Raji (cell line): ENCODE measurements around the gene VLDLR.

Experiments used
- POLR2A ChIP-seq: IDR thresholded peaks from 2 replicates; pipeline ENCODE4 v1.6.1; 2011; ENCODE audit warnings: low read depth, low read length, control low read depth; ENCODE audit not compliant: insufficient read depth

Gene VLDLR

DNA sequence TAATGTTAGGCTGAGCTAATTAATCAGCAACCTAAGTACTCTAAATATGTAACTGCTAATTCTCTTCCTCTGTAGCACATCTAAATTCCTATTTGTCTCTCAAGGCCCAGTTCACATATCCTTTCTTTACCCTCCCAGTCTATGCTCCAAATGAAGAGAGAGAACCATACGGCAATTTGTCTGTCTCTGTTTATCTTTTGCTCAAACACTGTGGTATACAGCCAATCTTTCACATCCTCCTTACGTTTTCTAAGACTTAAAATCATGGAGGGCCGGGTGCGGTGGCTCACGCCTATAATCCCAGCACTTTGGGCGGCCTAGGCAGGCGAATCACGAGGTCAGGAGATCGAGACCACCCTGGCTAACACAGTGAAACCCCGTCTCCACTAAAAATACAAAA, 15.8 kb downstream of the VLDLR start:
- TF ChIP-seq POLR2A = no peak

DNA sequence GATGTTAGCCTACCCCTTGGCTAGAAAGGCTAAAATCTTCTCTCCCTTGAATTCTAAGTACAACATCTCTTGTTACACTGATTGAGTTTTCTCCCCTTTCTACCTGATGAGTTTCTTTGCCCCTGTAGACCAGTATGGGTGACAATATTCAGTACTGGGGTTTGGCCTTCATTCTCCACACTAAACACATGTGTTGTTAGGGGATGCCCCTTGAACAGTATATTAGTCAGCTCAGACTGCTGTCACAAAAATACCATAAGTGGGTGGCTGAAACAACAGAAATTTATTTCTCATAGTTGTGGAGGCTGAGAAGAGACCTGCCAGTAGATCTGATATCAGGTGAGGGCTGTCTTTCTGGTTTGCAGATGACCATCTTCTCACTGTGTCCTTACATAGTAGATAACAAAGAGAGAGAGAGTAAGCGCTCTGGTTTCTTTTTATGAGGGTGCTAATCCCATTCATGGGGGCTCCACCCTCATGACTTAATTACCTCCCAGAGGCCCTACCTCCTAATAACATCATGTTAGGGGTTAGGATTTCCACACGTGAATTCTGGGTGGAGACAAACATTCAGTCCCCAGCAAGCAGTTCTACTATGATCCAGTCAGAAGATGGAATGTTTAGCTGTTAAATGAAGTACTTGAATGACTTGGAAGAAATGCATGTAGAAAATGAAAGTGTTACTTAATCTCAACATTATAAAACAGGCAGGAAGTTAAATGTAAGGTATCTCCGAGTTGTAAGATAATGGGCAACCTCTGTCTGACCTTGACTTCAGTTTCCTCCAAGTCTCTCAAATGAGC, 17.5 kb downstream of the VLDLR start:
- TF ChIP-seq POLR2A = no peak

DNA sequence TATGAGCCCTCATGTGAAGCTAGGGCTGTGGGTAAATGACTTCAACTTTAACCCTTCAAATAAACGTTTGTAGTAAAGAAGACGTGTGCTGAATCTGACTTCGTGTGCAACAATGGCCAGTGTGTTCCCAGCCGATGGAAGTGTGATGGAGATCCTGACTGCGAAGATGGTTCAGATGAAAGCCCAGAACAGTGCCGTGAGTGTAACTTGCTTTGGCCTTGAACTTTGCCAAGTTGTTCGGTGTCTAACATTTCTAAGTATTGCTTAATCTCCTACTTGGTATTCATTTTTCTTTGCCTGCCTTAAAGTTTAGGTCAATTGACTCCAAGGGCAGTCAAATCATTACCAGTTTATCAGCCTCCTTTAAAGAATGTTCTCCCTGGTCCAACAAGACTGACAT, 18.2 kb downstream of the VLDLR start:
- TF ChIP-seq POLR2A = no peak

DNA sequence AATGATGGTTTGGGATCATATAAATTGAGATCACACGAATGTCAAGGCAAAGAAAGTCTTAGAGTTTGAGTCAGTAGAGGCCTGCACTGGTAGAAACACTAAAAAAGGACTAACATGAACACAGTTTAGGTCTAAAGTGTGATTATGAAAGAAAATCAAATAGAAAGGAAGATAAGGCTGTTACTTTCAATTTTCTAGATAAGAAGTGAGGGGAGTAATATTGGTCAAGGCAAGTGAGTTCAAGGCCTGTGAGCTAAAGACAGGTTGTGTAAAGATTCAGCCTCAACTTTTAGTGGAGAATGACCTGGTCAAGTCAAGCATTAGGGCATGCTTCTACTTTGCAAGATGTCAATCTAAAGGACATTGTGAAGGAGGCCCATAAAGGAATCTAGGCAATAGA, 19.0 kb downstream of the VLDLR start:
- no peak for TF ChIP-seq POLR2A

DNA sequence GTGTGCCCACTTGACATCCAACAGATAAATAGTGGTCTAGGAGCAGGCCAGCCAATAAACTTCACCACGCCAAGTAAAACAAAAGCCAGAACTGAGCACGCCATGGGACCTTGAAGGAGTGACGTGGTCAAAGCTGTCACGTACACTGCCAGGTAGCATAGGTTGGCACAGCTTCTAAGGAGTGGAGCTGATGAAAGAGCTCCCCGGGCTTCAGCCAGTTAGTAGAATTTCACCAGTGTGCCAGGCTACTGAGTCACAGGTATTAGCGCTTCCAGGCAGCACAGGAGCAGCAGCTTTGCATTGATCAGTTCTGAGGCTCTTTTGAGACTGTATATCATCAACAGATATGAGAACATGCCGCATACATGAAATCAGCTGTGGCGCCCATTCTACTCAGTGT, 19.4 kb downstream of the VLDLR start:
- TF ChIP-seq POLR2A = no peak

DNA sequence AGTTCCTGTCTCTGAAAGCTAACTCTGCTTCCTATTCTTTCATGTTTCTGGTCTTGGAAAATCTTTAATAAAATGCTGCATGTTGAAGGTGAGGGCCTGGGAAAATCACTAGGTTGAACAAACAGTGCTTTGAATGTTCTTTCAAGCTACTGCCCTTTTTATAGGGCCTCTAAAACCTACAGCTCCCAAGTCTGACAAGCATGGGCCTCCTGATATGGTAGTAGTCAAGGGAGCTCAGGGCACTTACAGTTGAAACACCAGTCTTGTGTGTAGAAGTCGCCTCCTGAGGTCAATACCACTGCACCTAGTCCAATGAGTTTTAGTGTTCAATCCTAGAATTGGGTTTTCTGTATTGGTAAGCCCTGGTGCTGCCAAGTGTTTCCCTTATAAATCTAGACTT, 20.5 kb downstream of the VLDLR start:
- TF ChIP-seq POLR2A = no peak

DNA sequence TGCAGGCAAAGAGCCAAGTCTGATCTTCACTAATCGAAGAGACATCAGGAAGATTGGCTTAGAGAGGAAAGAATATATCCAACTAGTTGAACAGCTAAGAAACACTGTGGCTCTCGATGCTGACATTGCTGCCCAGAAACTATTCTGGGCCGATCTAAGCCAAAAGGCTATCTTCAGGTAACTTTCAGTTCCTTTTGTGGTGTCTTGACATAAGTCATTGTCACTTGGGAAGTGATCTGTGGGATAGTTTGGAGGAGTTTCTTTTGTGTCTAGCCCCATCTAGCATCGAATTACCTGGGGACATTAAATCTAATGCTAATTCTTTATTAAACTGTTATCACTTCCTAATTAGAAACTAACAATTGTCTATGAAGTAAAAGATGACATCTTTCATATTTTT, 24.0 kb downstream of the VLDLR start:
- no peak for TF ChIP-seq POLR2A

DNA sequence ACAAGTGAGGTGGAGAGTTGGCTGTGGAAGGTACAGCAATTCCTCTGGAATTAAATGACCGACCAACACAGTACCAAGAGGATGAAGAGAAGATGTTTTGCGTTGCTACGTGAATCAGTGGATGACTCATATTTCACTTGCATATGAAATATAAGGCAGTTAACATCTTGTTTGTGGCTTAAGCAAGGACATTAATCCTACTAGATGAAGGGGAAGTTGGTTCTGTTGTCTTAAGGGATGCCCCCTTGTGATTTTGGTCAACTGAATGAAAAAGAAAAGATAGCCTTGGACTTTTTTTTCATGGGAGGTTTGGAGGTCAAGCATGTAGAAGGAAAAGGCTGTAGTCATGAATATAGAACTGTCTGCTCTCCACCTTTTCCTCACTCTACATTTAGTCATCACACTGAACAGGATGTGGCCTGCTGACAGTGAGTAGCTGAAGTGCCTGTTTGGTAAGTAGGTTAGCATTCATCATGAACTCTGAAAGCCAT, 33.9 kb downstream of the VLDLR start:
- TF ChIP-seq POLR2A = no peak

DNA sequence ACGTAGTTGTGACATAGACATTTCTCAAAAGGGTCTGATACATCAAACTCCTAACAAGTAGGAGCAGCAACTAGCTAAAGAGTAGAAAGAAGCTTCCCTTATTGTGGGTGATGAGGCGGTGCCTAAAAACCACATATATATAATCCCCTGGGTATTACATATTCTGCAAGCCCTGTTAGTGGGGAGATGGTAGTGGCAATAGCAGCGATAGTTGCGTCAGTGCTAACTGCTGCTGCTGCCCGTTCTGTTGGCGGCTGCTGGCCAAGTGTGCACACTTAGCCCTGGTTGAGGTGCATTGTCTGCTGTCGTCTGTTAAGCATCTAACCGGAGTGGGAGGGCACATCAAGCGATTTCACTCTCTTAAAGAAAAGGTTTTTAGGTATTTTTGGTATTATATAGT, 35.8 kb downstream of the VLDLR start:
- peak; percentile 36; the same call in 1 of the 2 replicates for TF ChIP-seq POLR2A

DNA sequence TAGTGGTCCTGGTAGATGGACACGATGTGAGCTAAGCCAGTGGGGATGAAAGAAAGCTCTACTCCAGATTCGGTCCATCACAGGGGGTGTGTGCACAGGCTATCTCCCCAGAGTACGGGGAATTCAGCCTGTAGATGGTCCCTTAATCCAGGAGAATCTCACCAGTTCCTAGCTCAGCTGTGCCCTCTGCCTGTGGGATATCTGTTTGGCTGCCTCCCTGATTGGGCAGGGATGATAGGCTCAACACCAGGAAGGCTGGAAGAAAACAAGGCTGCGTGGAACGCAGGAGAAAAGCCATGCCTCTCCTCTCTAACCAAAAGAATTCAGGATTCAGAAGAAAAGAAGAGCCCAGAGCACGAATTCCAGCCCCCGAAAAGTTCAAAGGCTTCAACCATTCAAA, 40.9 kb downstream of the VLDLR start:
- TF ChIP-seq POLR2A = no peak

DNA sequence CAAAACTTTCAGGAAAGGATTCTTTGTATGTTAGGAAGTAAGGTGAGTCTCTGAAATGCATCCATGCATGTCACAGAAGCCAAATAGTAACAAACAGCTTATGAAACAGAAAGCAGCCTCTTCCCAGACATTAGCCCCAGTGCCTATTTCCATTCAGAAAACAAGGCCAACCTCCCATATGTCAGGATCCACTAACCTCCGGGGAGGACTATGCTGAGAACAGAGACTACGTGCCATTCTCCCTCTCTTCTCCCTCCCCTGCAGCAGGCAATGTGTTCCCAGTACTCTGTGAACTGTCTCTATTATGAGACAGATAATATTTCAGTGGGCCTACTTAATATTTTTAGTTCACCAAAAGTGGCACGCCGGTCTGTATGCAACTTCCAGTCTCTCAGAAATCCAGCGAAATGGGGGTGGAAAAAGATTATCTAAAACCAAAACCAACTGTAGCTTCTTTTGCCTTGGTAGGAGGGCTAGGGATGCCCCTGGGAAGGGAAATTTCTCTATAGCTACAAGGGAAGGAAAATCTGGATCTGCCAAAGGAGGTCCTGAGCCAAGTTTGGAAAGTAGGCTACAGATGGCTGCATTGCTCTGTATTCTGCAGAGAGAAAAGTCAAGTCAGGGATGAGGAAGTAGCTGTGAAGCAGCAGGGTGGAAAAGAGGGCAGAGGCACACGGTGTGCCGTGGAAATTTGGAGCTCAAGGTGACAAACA, 42.0 kb downstream of the VLDLR start:
- no peak for TF ChIP-seq POLR2A

DNA sequence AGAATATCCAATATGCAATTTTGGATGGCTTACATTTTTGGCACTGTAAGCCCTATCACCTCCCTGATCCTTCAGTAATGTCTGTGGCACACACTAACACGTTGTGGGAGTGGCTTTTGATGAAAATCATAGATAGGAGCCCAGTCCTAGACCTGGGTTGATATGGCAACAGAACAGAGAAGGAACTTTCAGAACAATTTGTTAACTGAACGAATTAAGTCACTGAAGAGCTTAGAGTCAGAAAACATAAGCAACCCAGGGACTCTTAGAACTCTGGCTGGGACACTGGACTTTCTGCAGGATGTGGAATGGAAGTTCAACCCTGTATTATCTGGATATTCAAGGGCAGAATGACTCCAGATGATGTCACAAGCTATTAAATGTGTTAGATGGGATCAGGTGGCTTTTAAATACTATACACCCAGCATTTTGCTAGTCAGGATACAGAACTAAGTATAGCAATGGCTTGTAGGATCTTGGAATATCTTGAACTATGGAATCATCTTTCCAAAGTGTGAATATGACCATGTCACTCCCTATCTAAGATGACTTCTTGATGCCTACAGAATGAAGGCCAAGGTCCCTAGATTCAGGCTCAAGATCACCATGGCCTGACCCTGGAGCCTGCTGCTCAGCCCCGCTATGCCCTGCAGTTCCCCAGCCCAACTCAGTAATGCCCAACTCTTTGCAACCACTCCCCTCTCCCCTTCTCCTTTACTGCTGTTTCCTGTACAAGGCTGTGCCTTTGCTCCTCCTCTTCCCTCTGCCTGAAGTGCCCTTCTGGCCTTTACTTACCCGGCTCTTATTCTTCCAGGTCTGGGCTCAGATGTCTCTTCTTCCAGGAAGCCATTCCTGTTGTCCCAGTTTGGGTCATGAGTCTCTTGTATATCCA, 42.8 kb downstream of the VLDLR start:
- TF ChIP-seq POLR2A = no peak

DNA sequence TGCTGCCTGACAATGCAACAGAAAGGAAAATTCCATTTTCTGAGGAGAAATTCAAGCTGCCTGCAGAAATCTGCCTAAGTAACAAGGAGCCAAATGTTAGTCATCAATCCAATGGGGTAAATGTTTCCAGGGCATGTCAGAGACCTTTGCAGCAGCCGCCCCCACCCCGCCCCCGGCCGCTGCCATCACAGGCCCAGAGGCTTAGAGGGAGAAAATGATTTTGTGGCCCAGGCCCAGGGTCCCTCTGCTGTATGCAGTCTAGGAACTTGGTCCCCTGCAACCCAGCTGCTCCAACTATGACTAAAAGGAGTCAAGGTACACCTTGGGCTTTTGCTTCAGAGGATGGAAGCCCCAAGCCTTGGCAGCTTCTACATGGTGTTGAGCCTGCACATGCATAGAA, 45.0 kb downstream of the VLDLR start:
- no peak for TF ChIP-seq POLR2A

DNA sequence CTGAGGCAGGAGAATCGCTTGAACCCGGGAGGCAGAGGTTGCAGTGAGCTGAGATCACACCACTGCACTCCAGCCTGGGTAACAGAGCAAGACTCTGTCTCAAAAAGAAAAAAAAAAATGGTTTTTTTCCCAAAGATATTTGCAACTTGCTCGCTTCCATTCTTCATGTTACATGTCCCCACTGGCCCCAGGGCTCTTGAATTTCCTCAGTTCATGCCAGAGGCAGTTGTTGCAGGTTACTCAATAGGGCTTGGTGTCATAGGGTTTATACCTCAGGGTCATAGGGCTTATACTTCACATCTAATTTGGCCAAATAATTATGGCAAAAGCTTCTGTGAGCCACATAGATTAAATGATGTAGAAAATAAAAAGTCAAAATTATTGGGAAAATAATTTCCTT, 51.6 kb downstream of the VLDLR start:
- TF ChIP-seq POLR2A = no peak

DNA sequence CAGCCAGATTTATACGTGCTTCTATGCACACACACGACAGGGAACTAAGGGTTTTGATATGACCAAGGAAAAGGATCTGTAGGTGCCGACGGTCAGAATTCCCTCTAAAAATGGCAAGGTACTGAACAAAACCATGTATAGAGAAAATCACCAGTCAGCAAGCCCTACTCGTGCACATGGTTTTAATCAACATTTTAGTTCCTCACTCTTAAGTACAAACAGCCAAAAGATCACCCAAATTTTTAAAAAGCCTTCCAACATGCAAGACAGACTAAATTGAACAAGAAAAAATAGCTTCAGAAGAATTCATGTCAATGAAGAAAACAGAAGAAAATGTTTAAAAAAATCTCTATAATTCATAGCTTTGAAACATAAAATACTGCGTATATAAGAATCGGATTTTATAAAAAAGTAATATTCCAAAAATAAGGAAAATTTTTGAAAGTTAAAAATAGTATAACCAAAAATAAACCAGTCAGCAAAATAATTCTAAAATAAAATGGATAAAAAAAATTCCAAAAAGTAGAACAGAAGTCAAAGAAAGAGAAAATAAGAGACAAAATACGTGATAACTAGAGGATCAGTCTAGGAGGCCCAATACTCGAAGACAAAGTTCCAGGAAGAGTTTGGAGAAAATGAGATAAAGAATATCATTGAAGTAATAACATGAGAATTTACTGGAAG, 52.7 kb downstream of the VLDLR start:
- TF ChIP-seq POLR2A = no peak
